Measurements from ENCODE around the gene EEF1AKMT1. TPM values are rescaled to one million over a fixed set of nuclear protein-coding genes. Genes with fewer than 3 reads are reported as not detected.

Gene EEF1AKMT1
- total and polyA plus RNA-seq, 2 experiments from 2014 or later: 3.2 to 7.6 TPM

DNA sequence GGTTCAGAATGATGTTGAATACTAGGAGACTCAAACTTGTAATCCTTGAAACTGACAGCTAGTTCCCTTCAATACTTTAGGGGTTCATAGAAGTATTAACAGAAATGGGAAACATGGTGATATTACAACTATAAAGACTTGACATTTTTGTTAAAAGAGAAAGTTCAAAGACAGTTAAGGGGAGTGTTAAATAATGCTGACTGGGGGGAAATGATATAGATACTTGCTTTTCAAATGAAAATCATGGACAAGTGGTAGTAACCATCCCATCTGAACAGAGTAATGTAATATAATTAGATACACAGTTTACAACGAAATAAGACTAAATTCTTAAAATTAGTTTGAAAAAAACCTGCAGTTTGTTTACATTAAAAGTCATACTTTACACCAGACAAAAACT lies 6.6 kb upstream of the EEF1AKMT1 start (continued):
- TF ChIP-seq, protein P1, sequence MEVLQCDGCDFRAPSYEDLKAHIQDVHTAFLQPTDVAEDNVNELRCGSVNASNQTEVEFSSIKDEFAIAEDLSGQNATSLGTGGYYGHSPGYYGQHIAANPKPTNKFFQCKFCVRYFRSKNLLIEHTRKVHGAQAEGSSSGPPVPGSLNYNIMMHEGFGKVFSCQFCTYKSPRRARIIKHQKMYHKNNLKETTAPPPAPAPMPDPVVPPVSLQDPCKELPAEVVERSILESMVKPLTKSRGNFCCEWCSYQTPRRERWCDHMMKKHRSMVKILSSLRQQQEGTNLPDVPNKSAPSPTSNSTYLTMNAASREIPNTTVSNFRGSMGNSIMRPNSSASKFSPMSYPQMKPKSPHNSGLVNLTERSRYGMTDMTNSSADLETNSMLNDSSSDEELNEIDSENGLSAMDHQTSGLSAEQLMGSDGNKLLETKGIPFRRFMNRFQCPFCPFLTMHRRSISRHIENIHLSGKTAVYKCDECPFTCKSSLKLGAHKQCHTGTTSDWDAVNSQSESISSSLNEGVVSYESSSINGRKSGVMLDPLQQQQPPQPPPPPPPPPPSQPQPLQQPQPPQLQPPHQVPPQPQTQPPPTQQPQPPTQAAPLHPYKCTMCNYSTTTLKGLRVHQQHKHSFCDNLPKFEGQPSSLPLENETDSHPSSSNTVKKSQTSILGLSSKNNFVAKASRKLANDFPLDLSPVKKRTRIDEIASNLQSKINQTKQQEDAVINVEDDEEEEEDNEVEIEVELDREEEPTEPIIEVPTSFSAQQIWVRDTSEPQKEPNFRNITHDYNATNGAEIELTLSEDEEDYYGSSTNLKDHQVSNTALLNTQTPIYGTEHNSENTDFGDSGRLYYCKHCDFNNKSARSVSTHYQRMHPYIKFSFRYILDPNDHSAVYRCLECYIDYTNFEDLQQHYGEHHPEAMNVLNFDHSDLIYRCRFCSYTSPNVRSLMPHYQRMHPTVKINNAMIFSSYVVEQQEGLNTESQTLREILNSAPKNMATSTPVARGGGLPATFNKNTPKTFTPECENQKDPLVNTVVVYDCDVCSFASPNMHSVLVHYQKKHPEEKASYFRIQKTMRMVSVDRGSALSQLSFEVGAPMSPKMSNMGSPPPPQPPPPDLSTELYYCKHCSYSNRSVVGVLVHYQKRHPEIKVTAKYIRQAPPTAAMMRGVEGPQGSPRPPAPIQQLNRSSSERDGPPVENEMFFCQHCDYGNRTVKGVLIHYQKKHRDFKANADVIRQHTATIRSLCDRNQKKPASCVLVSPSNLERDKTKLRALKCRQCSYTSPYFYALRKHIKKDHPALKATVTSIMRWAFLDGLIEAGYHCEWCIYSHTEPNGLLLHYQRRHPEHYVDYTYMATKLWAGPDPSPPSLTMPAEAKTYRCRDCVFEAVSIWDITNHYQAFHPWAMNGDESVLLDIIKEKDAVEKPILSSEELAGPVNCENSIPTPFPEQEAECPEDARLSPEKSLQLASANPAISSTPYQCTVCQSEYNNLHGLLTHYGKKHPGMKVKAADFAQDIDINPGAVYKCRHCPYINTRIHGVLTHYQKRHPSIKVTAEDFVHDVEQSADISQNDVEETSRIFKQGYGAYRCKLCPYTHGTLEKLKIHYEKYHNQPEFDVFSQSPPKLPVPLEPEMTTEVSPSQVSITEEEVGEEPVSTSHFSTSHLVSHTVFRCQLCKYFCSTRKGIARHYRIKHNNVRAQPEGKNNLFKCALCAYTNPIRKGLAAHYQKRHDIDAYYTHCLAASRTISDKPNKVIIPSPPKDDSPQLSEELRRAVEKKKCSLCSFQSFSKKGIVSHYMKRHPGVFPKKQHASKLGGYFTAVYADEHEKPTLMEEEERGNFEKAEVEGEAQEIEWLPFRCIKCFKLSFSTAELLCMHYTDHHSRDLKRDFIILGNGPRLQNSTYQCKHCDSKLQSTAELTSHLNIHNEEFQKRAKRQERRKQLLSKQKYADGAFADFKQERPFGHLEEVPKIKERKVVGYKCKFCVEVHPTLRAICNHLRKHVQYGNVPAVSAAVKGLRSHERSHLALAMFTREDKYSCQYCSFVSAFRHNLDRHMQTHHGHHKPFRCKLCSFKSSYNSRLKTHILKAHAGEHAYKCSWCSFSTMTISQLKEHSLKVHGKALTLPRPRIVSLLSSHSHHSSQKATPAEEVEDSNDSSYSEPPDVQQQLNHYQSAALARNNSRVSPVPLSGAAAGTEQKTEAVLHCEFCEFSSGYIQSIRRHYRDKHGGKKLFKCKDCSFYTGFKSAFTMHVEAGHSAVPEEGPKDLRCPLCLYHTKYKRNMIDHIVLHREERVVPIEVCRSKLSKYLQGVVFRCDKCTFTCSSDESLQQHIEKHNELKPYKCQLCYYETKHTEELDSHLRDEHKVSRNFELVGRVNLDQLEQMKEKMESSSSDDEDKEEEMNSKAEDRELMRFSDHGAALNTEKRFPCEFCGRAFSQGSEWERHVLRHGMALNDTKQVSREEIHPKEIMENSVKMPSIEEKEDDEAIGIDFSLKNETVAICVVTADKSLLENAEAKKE (CRISPR knock-in tag; IDR thresholded peaks at IDR 0.05): no peak
- no peak for TF ChIP-seq STAT1 (IDR thresholded peaks at IDR 0.05; ENCODE audit: unreplicated experiment)
- no peak for TF ChIP-seq NANOG (IDR thresholded peaks at IDR 0.05; ENCODE audit: borderline replicate concordance)
- TF ChIP-seq EZH2 (IDR thresholded peaks at IDR 0.05; ENCODE audit: low read depth, unreplicated experiment): no peak
- no peak for TF ChIP-seq POLR2AphosphoS5 (IDR thresholded peaks at IDR 0.05; ENCODE audit: low read depth)

DNA sequence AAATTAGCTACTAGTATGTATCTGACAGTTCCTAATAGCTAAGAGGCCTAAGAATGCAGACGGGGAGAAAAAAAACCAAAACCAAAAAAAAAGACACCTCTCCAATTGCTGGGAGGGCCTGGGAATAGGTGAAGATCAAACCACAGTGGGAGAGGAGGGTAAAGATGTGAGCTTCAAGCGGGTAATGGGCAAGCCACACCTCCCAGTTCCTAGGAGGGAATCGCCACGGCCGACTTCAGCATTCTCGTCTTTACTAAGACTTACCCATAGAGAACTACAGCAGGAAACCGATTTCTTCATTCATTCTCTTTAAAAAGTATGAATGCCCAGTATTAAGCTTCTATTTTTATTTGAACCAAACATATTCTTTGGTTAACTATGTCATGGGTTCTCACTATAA lies 5.6 kb upstream of the EEF1AKMT1 start:
- H3K27ac Mint-ChIP-seq: no peak overlapping the region
- no peaks in the 10 kb centered on the region for H3K9me3 Mint-ChIP-seq
- no peaks in the 10 kb centered on the region for H3K9me2 ChIP-seq (ENCODE audit: insufficient read depth)
- no peak overlapping the region for H3K4me3 ChIP-seq
- no peaks in the 10 kb centered on the region for H3K79me2 ChIP-seq (replicated peaks; ENCODE audit: insufficient read depth)
- H4K20me1 ChIP-seq (replicated peaks; ENCODE audit: insufficient read depth): no peaks in the 10 kb centered on the region
- peak; percentile 57; the same call in 2 of the 3 replicates for ATAC-seq
- DNase-seq (ENCODE audit: low spot score): peak; percentile 37
- H3F3A ChIP-seq (replicated peaks; ENCODE audit: low read depth): no peaks in the 10 kb centered on the region
- H3K4me3 Mint-ChIP-seq: no peak overlapping the region
- H3K27me3 Mint-ChIP-seq (ENCODE audit: insufficient read depth, low read depth, poor library complexity): peaks cover 3% of the 10 kb centered on the region
- H3K4me2 ChIP-seq: no peak overlapping the region
- peaks cover 5% of the 10 kb centered on the region; the same call in 1 of the 2 replicates for H3K36me3 ChIP-seq (ENCODE audit: insufficient read depth)
- H3K27me3 ChIP-seq (ENCODE audit: insufficient read depth): no peaks in the 10 kb centered on the region
- H3K4me1 ChIP-seq (ENCODE audit: insufficient read depth): no peaks in the 10 kb centered on the region
- no peaks in the 10 kb centered on the region for H3K4me1 Mint-ChIP-seq
- H3K27ac ChIP-seq (ENCODE audit: low read depth): no peak overlapping the region
- peaks cover 21% of the 10 kb centered on the region for H3K36me3 Mint-ChIP-seq (ENCODE audit: low read depth)
- no peak overlapping the region for H2AFZ ChIP-seq
- TF ChIP-seq NANOG (IDR thresholded peaks at IDR 0.05; ENCODE audit: borderline replicate concordance) (no peak), EZH2 (IDR thresholded peaks at IDR 0.05; ENCODE audit: low read depth, unreplicated experiment) (no peak), EZH2phosphoT487 (IDR thresholded peaks at IDR 0.05; ENCODE audit: unreplicated experiment) (no peak)
- TF ChIP-seq, protein P2, sequence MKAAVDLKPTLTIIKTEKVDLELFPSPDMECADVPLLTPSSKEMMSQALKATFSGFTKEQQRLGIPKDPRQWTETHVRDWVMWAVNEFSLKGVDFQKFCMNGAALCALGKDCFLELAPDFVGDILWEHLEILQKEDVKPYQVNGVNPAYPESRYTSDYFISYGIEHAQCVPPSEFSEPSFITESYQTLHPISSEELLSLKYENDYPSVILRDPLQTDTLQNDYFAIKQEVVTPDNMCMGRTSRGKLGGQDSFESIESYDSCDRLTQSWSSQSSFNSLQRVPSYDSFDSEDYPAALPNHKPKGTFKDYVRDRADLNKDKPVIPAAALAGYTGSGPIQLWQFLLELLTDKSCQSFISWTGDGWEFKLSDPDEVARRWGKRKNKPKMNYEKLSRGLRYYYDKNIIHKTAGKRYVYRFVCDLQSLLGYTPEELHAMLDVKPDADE (IDR thresholded peaks at IDR 0.05): no peak
- TF ChIP-seq, protein P3, sequence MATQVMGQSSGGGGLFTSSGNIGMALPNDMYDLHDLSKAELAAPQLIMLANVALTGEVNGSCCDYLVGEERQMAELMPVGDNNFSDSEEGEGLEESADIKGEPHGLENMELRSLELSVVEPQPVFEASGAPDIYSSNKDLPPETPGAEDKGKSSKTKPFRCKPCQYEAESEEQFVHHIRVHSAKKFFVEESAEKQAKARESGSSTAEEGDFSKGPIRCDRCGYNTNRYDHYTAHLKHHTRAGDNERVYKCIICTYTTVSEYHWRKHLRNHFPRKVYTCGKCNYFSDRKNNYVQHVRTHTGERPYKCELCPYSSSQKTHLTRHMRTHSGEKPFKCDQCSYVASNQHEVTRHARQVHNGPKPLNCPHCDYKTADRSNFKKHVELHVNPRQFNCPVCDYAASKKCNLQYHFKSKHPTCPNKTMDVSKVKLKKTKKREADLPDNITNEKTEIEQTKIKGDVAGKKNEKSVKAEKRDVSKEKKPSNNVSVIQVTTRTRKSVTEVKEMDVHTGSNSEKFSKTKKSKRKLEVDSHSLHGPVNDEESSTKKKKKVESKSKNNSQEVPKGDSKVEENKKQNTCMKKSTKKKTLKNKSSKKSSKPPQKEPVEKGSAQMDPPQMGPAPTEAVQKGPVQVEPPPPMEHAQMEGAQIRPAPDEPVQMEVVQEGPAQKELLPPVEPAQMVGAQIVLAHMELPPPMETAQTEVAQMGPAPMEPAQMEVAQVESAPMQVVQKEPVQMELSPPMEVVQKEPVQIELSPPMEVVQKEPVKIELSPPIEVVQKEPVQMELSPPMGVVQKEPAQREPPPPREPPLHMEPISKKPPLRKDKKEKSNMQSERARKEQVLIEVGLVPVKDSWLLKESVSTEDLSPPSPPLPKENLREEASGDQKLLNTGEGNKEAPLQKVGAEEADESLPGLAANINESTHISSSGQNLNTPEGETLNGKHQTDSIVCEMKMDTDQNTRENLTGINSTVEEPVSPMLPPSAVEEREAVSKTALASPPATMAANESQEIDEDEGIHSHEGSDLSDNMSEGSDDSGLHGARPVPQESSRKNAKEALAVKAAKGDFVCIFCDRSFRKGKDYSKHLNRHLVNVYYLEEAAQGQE (IDR thresholded peaks at IDR 0.05; ENCODE audit: unreplicated experiment): no peak

All from GM23338 (cell line).